GM23248 (cell line): Measurements from ENCODE around the gene NFATC2. TPM values are rescaled to one million over a fixed set of nuclear protein-coding genes. Genes with fewer than 3 reads are reported as not detected.

Experiments used
- DNase-seq: peaks from one replicate; pipeline ENCODE4 v3.0.0-alpha.2; 2015
- H2AFZ ChIP-seq: fragments of 200-600 bp; sonication (generic); 2 replicates; pipeline ENCODE4 v1.6.1; 2016; ENCODE audit warnings: antibody characterized with exemption
- H3F3A ChIP-seq: fragments of 200-600 bp; sonication (generic); 2 replicates; pipeline ENCODE4 v1.6.1; 2016; ENCODE audit warnings: mild to moderate bottlenecking, antibody characterized with exemption, mixed run types; ENCODE audit not compliant: insufficient read depth
- H3K27ac ChIP-seq: fragments of 200-600 bp; sonication (generic); 2 replicates; pipeline ENCODE4 v1.5.1; 2016; ENCODE audit warnings: mild to moderate bottlenecking
- H3K27me3 ChIP-seq: fragments of 200-600 bp; sonication (generic); replicated peaks from 2 replicates; pipeline ENCODE4 v1.6.1; 2016; ENCODE audit warnings: mild to moderate bottlenecking; ENCODE audit not compliant: insufficient read depth
- H3K36me3 ChIP-seq: fragments of 200-600 bp; sonication (generic); 2 replicates; pipeline ENCODE4 v1.6.1; 2016; ENCODE audit warnings: low read depth, mild to moderate bottlenecking
- H3K4me1 ChIP-seq: fragments of 200-600 bp; sonication (generic); 2 replicates; pipeline ENCODE4 v1.6.1; 2016; ENCODE audit warnings: mild to moderate bottlenecking; ENCODE audit not compliant: insufficient read depth
- H3K4me2 ChIP-seq: fragments of 200-600 bp; sonication (generic); one replicate; pipeline ENCODE4 v1.6.1; 2016; ENCODE audit warnings: mild to moderate bottlenecking; ENCODE audit not compliant: unreplicated experiment
- H3K4me3 ChIP-seq: fragments of 200-600 bp; sonication (generic); 2 replicates; pipeline ENCODE4 v1.5.1; 2016; ENCODE audit warnings: mild to moderate bottlenecking
- H3K79me2 ChIP-seq: fragments of 200-600 bp; sonication (generic); 2 replicates; pipeline ENCODE4 v1.6.1; 2016; ENCODE audit warnings: mild to moderate bottlenecking; ENCODE audit not compliant: insufficient read depth
- H3K9ac ChIP-seq: fragments of 200-600 bp; sonication (generic); 2 replicates; pipeline ENCODE4 v1.6.1; 2016; ENCODE audit warnings: mild to moderate bottlenecking
- H3K9me2 ChIP-seq: fragments of 200-600 bp; sonication (generic); 2 replicates; pipeline ENCODE4 v1.6.1; 2016; ENCODE audit warnings: mixed run types, mild to moderate bottlenecking, moderate library complexity; ENCODE audit not compliant: insufficient read depth
- H3K9me3 ChIP-seq: fragments of 200-600 bp; sonication (generic); one replicate; pipeline ENCODE4 v1.6.1; 2017; ENCODE audit warnings: low read depth
- H4K20me1 ChIP-seq: fragments of 200-600 bp; sonication (generic); 2 replicates; pipeline ENCODE4 v1.6.0; 2016; ENCODE audit not compliant: insufficient read depth
- EZH2 ChIP-seq: fragments of 200-600 bp; sonication (generic); IDR thresholded peaks from 2 replicates; pipeline ENCODE4 v1.6.1; 2018; ENCODE audit warnings: antibody characterized with exemption, mild to moderate bottlenecking; ENCODE audit not compliant: insufficient read depth, poor library complexity, severe bottlenecking
- EZH2phosphoT487 ChIP-seq: fragments of 200-600 bp; sonication (generic); IDR thresholded peaks from 2 replicates; pipeline ENCODE4 v1.6.1; 2018; ENCODE audit warnings: antibody characterized with exemption, moderate library complexity, mild to moderate bottlenecking, low read depth; ENCODE audit not compliant: insufficient read depth
- WGBS, 2 experiments: methylation state at CpG; one replicate each; pipeline ENCODE4 v1.1.6; 2015 to 2017; ENCODE audit warnings: low lambda C conversion rate in 2 of 2, low coverage in 1 of 2; ENCODE audit errors: missing lambda C conversion rate in 2 of 2; 5-methylcytosine and 5-hydroxymethylcytosine counted together
- in situ Hi-C: fragments of 300-500 bp; cut with MboI; formaldehyde crosslinking; loops from 2 replicates; pipeline ENCODE4 v1.15.0; 2020
- polyA plus RNA-seq: library from polyadenylated mRNA; unstranded; fragments of >200 nt; fragmentation: Nextera tagmentation; extraction: Ambion mirVana; gene quantifications from 2 replicates; pipeline ENCODE4 v1.2.1, GENCODE V29; 2016
- total RNA-seq: library from RNA; depleted of rRNA; stranded (reverse); fragments of >200 nt; shearing (Covaris generic); gene quantifications from 2 replicates; pipeline ENCODE4 v1.2.3, GENCODE V29; 2014

The NFATC2 gene
- total and polyA plus RNA-seq, 2 experiments from 2014 or later: 0.11 to 0.14 TPM

- Histone ChIP-seq H2AFZ (no peak overlapping the region), H4K20me1 (no peaks in the 10 kb centered on the region), H3K4me2 (no peak overlapping the region), H3F3A (no peaks in the 10 kb centered on the region), H3K9ac (no peak overlapping the region), H3K27ac (no peak overlapping the region), H3K9me3 (no peaks in the 10 kb centered on the region), H3K9me2 (no peaks in the 10 kb centered on the region), H3K79me2 (no peaks in the 10 kb centered on the region), H3K4me3 (no peak overlapping the region), H3K27me3 (no peaks in the 10 kb centered on the region), H3K36me3 (no peaks in the 10 kb centered on the region), H3K4me1 (0 out of 2 replicates have a peak, but pooled peaks cover 4% of the 10 kb centered on the region)
- no peak for DNase-seq
- WGBS, 2 experiments: 53 to 64% methylated on average over 1 of the region's 1 CpG
- in situ Hi-C loops: no loop called here
- no peak for TF ChIP-seq EZH2
- TF ChIP-seq EZH2phosphoT487: no peak
Observed at GRCh38 chr20:51500936-51501335, 41.6 kb downstream of the NFATC2 start.

GRCh38 chr20:51500311-51500710 is 42.2 kb downstream of the NFATC2 start:
- H2AFZ ChIP-seq: no peak overlapping the region
- in situ Hi-C loops: no loop called here
- H3K4me1 ChIP-seq: 0 out of 2 replicates have a peak, but pooled peaks cover 4% of the 10 kb centered on the region
- no peak overlapping the region for H3K4me2 ChIP-seq
- peak; percentile 10 for DNase-seq
- H4K20me1 ChIP-seq: no peaks in the 10 kb centered on the region
- 50 to 73% methylated on average over 1 to 3 of the region's 3 CpGs for WGBS, 2 experiments
- no peak overlapping the region for H3K4me3 ChIP-seq
- H3K27me3 ChIP-seq: no peaks in the 10 kb centered on the region
- H3K36me3 ChIP-seq: no peaks in the 10 kb centered on the region
- H3K9me3 ChIP-seq: no peaks in the 10 kb centered on the region
- H3K9ac ChIP-seq: no peak overlapping the region
- H3K79me2 ChIP-seq: no peaks in the 10 kb centered on the region
- H3F3A ChIP-seq: no peaks in the 10 kb centered on the region
- no peak overlapping the region for H3K27ac ChIP-seq
- no peaks in the 10 kb centered on the region for H3K9me2 ChIP-seq
- TF ChIP-seq EZH2 (no peak), EZH2phosphoT487 (no peak)

GRCh38 chr20:51498765-51499540 is 43.6 kb downstream of the NFATC2 start:
- TF ChIP-seq EZH2: no peak
- TF ChIP-seq EZH2phosphoT487: no peak
- Histone ChIP-seq H3K9me3 (no peaks in the 10 kb centered on the region), H3K9me2 (no peaks in the 10 kb centered on the region), H3K4me2 (no peak overlapping the region), H2AFZ (no peak overlapping the region), H3K9ac (no peak overlapping the region), H3K36me3 (no peaks in the 10 kb centered on the region), H3K4me3 (no peak overlapping the region), H3K4me1 (0 out of 2 replicates have a peak, but pooled peaks cover 4% of the 10 kb centered on the region), H3K79me2 (no peaks in the 10 kb centered on the region), H3K27me3 (no peaks in the 10 kb centered on the region; the same call in 1 of the 2 replicates), H3K27ac (no peak overlapping the region), H3F3A (no peaks in the 10 kb centered on the region), H4K20me1 (no peaks in the 10 kb centered on the region)
- in situ Hi-C loops: no loop called here
- WGBS, 2 experiments: 90 to 91% methylated on average over 8 to 11 of the region's 11 CpGs
- no peak for DNase-seq

GRCh38 chr20:51497542-51498467 is 44.7 kb downstream of the NFATC2 start:
- TF ChIP-seq EZH2phosphoT487: no peak
- TF ChIP-seq EZH2: no peak
- no peak overlapping the region for H3K4me2 ChIP-seq
- in situ Hi-C loops: no loop called here
- H3K27me3 ChIP-seq: no peaks in the 10 kb centered on the region; the same call in 1 of the 2 replicates
- H3K9ac ChIP-seq: no peak overlapping the region
- H3K79me2 ChIP-seq: no peaks in the 10 kb centered on the region
- H2AFZ ChIP-seq: no peak overlapping the region
- H3K27ac ChIP-seq: no peak overlapping the region
- H3F3A ChIP-seq: no peaks in the 10 kb centered on the region
- H4K20me1 ChIP-seq: no peaks in the 10 kb centered on the region
- H3K4me3 ChIP-seq: no peak overlapping the region
- no peaks in the 10 kb centered on the region for H3K9me3 ChIP-seq
- no peaks in the 10 kb centered on the region for H3K36me3 ChIP-seq
- DNase-seq: peak; percentile 43
- H3K9me2 ChIP-seq: no peaks in the 10 kb centered on the region
- 83% methylated on average over 21 of the region's 21 CpGs for WGBS, 2 experiments
- 0 out of 2 replicates have a peak, but pooled peaks cover 4% of the 10 kb centered on the region for H3K4me1 ChIP-seq
